HG03025 (cell line): Measurements from ENCODE around the gene AMIGO3.

Experiments
- ATAC-seq: cut with Tn5 transposase; IDR thresholded peaks from one replicate; pipeline ENCODE4 v1.9.1; 2021; ENCODE audit warnings: mild to moderate bottlenecking, moderate library complexity; ENCODE audit not compliant: unreplicated experiment, low FRiP score

AMIGO3 gene

GRCh38 chr3:49671291-49672288 lies 47.9 kb downstream of the AMIGO3 start:
- ATAC-seq, result no peak

GRCh38 chr3:49670940-49671290 lies 48.6 kb downstream of the AMIGO3 start:
- no peak for ATAC-seq

- no peak for ATAC-seq
Observed at GRCh38 chr3:49669352-49669751, 50.1 kb downstream of the AMIGO3 start.

- ATAC-seq, result no peak
Observed at GRCh38 chr3:49668861-49669260, 50.6 kb downstream of the AMIGO3 start.

GRCh38 chr3:49668414-49668797 lies 51.1 kb downstream of the AMIGO3 start:
- no peak for ATAC-seq

- no peak for ATAC-seq
Observed at GRCh38 chr3:49667701-49668413, 51.6 kb downstream of the AMIGO3 start.
